GM12872 (cell line): Measurements from ENCODE around the gene MCOLN1.

Experiments
- TF ChIP-seq, protein P1 (sequence below): IDR thresholded peaks from 3 replicates; pipeline ENCODE4 v1.5.1; 2011; ENCODE audit warnings: low read depth, mild to moderate bottlenecking, low read length, moderate library complexity; ENCODE audit not compliant: insufficient read depth

The MCOLN1 gene

DNA sequence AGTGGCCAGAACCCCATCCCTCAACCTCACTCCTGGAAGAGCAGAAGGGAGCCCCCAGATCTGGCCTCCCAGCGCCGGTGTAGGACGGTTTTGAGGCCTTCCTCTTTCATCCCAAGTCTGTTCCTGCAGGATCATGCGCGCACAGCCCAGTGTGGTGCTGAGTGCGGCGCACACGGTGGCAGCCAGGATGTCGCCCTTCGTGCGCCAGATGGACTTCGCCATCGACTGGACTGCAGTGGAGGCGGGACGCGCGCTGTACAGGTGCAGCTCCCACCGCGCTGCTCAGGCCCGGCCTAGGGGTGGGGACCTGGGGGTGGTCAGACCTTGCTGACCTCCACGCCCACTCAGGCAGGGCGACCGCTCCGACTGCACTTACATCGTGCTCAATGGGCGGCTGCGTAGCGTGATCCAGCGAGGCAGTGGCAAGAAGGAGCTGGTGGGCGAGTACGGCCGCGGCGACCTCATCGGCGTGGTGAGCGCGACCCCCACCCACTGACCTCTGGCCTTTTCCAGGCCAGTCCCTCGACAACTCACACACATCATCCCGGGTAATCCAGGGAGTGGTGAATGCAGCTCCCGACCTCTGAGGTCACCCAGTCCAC, 27.8 kb downstream of the MCOLN1 start:
- TF ChIP-seq, protein P1, sequence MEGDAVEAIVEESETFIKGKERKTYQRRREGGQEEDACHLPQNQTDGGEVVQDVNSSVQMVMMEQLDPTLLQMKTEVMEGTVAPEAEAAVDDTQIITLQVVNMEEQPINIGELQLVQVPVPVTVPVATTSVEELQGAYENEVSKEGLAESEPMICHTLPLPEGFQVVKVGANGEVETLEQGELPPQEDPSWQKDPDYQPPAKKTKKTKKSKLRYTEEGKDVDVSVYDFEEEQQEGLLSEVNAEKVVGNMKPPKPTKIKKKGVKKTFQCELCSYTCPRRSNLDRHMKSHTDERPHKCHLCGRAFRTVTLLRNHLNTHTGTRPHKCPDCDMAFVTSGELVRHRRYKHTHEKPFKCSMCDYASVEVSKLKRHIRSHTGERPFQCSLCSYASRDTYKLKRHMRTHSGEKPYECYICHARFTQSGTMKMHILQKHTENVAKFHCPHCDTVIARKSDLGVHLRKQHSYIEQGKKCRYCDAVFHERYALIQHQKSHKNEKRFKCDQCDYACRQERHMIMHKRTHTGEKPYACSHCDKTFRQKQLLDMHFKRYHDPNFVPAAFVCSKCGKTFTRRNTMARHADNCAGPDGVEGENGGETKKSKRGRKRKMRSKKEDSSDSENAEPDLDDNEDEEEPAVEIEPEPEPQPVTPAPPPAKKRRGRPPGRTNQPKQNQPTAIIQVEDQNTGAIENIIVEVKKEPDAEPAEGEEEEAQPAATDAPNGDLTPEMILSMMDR, result no peak

DNA sequence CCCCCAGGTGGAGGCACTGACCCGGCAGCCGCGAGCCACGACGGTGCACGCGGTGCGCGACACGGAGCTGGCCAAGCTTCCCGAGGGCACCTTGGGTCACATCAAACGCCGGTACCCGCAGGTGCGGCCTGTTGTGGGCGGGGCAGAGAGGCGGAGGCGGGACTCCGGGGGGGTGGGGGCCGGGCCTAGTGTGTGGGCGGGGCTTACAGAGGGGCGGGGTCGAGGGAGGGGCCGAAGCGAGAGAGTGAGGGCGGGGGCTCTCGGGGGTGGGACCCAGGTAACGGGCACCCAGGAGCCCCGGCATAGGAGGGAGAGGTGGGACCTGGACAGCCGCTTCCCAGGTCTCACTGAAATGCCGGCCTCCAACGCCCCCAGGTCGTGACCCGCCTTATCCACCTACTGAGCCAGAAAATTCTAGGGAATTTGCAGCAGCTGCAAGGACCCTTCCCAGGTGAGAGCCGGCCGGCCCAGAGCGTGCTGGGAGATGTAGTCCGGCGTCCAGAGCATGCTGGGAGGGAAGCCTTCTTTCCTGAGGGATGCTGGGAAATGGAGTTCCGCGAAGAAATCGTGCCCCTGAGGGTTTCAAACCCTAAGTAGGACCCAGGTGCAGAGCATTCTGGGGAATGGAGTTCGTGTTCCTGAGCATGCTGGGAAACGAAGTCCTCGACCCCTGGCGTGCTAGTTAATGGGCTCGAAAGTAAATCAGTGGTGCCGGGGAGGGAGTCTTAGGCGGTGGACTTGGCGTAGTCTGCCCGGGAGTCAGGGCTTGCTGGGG, 28.8 kb downstream of the MCOLN1 start:
- TF ChIP-seq, protein P1, result no peak

DNA sequence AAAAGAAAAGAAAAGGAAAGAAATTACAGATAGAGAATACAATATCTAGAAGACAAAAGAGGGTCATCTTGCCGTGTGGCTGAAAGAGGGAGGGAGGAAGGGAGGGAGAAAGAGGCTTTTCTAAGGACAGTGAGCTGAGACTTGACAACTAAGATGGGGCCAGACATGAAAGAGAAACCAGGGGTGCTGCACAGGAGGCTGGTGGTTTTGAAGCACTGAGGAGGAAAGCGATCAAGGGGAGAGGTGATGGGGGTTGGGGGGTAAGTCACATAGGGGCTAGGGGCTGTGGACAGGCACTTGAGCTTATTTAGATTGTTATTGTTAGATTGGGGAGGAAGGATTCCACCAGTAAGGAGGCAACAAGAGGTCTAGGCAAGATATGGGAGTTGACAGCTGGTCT, 30.4 kb downstream of the MCOLN1 start:
- TF ChIP-seq, protein P1, result no peak

DNA sequence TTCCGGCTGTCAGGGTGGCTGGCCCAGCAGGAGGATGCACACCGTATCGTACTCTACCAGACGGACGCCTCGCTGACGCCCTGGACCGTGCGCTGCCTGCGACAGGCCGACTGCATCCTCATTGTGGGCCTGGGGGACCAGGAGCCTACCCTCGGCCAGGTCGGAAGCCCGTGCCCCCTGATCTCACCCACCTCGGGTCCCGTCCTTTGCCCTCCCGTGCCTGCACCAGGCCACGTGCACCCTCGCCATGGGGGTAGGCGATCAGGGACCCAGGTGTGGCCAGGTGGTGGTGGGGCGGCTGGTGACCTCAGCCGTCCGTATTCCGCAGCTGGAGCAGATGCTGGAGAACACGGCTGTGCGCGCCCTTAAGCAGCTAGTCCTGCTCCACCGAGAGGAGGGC, 32.1 kb downstream of the MCOLN1 start:
- TF ChIP-seq, protein P1, result no peak

DNA sequence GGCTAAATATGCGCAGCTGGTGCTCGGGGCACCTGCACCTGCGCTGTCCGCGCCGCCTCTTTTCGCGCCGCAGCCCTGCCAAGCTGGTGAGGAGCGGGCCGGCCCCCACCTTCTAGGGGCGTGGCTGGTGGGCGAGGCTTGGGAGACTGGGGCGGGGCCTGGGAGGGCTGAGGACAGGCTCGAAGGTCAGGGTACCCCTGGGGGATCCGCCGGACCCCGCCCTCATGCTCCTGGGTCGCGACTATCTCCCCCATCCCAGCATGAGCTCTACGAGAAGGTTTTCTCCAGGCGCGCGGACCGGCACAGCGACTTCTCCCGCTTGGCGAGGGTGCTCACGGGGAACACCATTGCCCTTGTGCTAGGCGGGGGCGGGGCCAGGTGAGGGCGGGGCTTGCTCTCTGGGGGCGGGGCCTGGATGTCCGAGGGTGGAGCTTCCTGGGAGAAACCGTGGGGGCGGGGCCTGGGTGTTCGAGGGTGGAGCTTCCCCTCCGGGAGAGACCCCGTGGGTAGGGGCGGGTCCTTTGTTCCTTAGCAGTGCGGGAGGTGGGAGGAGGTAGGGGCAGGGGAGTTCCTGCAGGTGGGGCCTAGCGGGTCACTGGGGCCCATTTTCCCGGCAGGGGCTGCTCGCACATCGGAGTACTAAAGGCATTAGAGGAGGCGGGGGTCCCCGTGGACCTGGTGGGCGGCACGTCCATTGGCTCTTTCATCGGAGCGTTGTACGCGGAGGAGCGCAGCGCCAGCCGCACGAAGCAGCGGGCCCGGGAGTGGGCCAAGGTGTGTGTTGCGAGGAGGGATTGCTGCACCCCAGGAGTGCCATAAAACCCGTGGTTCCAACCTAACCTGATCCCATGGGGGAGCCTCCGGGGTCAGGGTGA, 32.8 kb downstream of the MCOLN1 start:
- TF ChIP-seq, protein P1, result no peak

DNA sequence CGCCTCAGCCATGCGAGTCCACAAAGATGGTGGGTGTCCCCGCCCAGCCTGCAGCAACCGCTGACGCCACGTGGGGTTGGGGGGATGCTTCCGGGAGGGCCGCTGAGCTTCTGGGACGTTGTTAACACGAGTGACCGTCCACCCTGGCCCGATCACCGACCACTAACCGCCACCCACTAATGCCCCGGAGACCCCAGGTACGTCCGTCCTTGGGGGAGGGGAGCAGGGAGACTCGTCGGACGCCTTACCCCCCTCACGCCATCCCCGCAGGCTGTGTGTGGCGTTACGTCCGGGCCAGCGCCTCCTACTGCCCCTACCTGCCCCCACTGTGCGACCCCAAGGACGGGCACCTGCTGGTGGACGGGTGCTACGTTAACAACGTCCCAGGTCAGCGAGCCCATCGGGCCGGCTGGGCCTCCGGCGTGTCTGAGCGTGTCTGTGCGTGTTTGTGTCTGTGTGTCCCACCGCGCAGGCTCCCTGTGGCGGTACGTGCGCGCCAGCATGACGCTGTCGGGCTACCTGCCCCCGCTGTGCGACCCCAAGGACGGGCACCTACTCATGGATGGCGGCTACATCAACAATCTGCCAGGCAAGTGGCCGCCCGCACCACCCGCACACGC, 34.4 kb downstream of the MCOLN1 start:
- TF ChIP-seq, protein P1, result no peak

DNA sequence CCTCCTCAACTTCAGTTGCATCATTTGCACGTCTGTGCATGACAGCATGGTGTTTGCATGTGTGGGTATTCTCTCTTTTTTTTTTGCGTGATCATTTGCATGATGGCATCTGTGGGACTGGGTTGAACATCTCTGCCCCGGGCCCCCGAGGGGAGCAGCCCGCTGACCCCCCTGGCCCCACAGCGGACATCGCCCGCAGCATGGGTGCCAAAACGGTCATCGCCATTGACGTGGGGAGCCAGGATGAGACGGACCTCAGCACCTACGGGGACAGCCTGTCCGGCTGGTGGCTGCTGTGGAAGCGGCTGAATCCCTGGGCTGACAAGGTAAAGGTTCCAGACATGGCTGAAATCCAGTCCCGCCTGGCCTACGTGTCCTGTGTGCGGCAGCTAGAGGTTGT, 36.2 kb downstream of the MCOLN1 start:
- TF ChIP-seq, protein P1, result no peak
